Uterus (tissue), 2 donors: ENCODE measurements around the gene UCP2.

Source experiments
- CTCF ChIP-seq, 4 experiments: fragments of 200-600 bp in 2 of 4; fragments of 450-650 bp in 2 of 4; sonication (generic) in 2 of 4; IDR thresholded peaks; one replicate each; pipeline ENCODE4 v1.5.1; 2016 to 2019; ENCODE audit warnings: antibody characterized with exemption in 4 of 4, mild to moderate bottlenecking in 2 of 4, moderate library complexity in 1 of 4
- POLR2A ChIP-seq, 2 donors: fragments of 450-650 bp; IDR thresholded peaks; one replicate each; pipeline ENCODE4 v1.6.1; 2016; ENCODE audit warnings: antibody characterized with exemption in 2 of 2, mild to moderate bottlenecking in 1 of 2, moderate library complexity in 1 of 2

- TF ChIP-seq POLR2A (IDR thresholded peaks at IDR 0.05) (no peak), CTCF (IDR thresholded peaks at IDR 0.05) (no peak)
These were observed 31.6 kb downstream of the UCP2 start, which contains the start of gene DNAJB13 for GRCh38 chr11:73950869-73951710.
